ENCODE measurements around the gene HIPK2. TPM values are rescaled to one million over a fixed set of nuclear protein-coding genes. Genes with fewer than 3 reads are reported as not detected.

Gene HIPK2
- total RNA-seq, 3 donors from 2014 or later (not counting 1 experiment from before 2014, with no cell fraction given): 127 to 145 (median 144) TPM

GRCh38 chr7:139725858-139726484 lies 51.8 kb downstream of the HIPK2 start:
- no peaks in the 10 kb centered on the region for H3K27me3 ChIP-seq (ENCODE audit: control insufficient read depth, insufficient read depth, low read length)
- 71% methylated on average over 6 of the region's 6 CpGs for WGBS (ENCODE audit: insufficient coverage)
- TF ChIP-seq, protein P1, sequence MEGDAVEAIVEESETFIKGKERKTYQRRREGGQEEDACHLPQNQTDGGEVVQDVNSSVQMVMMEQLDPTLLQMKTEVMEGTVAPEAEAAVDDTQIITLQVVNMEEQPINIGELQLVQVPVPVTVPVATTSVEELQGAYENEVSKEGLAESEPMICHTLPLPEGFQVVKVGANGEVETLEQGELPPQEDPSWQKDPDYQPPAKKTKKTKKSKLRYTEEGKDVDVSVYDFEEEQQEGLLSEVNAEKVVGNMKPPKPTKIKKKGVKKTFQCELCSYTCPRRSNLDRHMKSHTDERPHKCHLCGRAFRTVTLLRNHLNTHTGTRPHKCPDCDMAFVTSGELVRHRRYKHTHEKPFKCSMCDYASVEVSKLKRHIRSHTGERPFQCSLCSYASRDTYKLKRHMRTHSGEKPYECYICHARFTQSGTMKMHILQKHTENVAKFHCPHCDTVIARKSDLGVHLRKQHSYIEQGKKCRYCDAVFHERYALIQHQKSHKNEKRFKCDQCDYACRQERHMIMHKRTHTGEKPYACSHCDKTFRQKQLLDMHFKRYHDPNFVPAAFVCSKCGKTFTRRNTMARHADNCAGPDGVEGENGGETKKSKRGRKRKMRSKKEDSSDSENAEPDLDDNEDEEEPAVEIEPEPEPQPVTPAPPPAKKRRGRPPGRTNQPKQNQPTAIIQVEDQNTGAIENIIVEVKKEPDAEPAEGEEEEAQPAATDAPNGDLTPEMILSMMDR (IDR thresholded peaks at IDR 0.05): no peak
- ATAC-seq: peak in 1 of 3 donors; percentile 61
- no peaks in the 10 kb centered on the region for H3K36me3 ChIP-seq (ENCODE audit: control insufficient read depth, insufficient read depth, low read length)
- peak overlapping the region; percentile 59 to 88 for H3K27ac Mint-ChIP-seq
- no peak overlapping the region for H3K4me3 Mint-ChIP-seq
- intact Hi-C loops (cut with micrococcal nuclease): loop anchor here (5.0 to 10.0 kb wide), 2 partner anchors 41 to 81 kb away; no protein-coding TSS in a partner anchor
- no peak overlapping the region for H3K4me3 ChIP-seq (ENCODE audit: low read length)
- peaks cover 20% of the 10 kb centered on the region for H3K4me1 ChIP-seq (ENCODE audit: control insufficient read depth, insufficient read depth, low read length)
- H3K27ac ChIP-seq (ENCODE audit: low read length): peak overlapping the region; percentile 52
- H3K4me1 Mint-ChIP-seq: peaks cover 55 to 64% of the 10 kb centered on the region in 2 donors
- H3K27me3 Mint-ChIP-seq (ENCODE audit: low read depth in 2 of 2): no peaks in the 10 kb centered on the region
- no peaks in the 10 kb centered on the region for H3K9me3 Mint-ChIP-seq
- no peaks in the 10 kb centered on the region for H3K9me3 ChIP-seq (ENCODE audit: control insufficient read depth, insufficient read depth, low read length)
- H3K36me3 Mint-ChIP-seq: no peaks in the 10 kb centered on the region
- DNase-seq: no peak

DNA sequence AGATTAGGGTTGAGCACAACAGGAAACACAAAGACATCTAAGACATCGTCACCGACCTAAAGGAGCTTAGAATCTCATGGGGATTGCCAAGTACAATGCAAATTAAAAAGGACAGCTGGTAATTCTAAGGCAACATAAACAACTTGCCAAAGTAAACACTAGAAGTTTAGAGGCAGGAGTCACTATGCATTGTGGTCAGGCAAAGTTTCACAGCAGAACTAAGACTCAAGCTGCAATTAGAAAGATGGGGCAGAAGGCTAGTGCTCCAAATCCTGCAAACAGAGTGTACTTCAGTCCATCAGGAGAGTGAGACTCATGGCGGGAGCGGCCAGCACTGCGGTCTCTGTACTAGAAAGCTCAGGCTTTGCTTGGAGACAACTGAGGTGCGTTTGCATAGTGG lies 52.7 kb downstream of the HIPK2 start:
- H3K4me3 ChIP-seq (ENCODE audit: low read length): no peak overlapping the region
- no peak for DNase-seq
- Mint-ChIP-seq H3K9me3 (no peaks in the 10 kb centered on the region), H3K36me3 (no peaks in the 10 kb centered on the region), H3K4me1 (peaks cover 50 to 56% of the 10 kb centered on the region in 2 donors), H3K4me3 (no peak overlapping the region), H3K27ac (peak overlapping the region; percentile 59 to 88), H3K27me3 (ENCODE audit: low read depth in 2 of 2) (no peaks in the 10 kb centered on the region)
- H3K27ac ChIP-seq (ENCODE audit: low read length): peak overlapping the region; percentile 52
- no peaks in the 10 kb centered on the region for H3K36me3 ChIP-seq (ENCODE audit: control insufficient read depth, insufficient read depth, low read length)
- no peaks in the 10 kb centered on the region for H3K9me3 ChIP-seq (ENCODE audit: control insufficient read depth, insufficient read depth, low read length)
- H3K4me1 ChIP-seq (ENCODE audit: control insufficient read depth, insufficient read depth, low read length): peaks cover 26% of the 10 kb centered on the region
- intact Hi-C loops (cut with micrococcal nuclease): loop anchor here (5.0 to 10.0 kb wide), 2 partner anchors 42 to 80 kb away; no protein-coding TSS in a partner anchor
- no peaks in the 10 kb centered on the region for H3K27me3 ChIP-seq (ENCODE audit: control insufficient read depth, insufficient read depth, low read length)
- 74% methylated on average over 6 of the region's 6 CpGs for WGBS (ENCODE audit: insufficient coverage)
- TF ChIP-seq, protein P1 (IDR thresholded peaks at IDR 0.05): no peak
- ATAC-seq: peak; percentile 44 to 73 (median 69)

GRCh38 chr7:139722604-139723003 lies 55.2 kb downstream of the HIPK2 start:
- TF ChIP-seq, protein P1 (IDR thresholded peaks at IDR 0.05): no peak
- H3K4me1 ChIP-seq (ENCODE audit: control insufficient read depth, insufficient read depth, low read length): peaks cover 33% of the 10 kb centered on the region

More at GRCh38 chr7:139722604-139723003, 55.2 kb downstream of the HIPK2 start:
- H3K27ac ChIP-seq (ENCODE audit: low read length): no peak overlapping the region
- Mint-ChIP-seq H3K27ac (no peak overlapping the region), H3K4me1 (peaks cover 31 to 37% of the 10 kb centered on the region in 2 donors), H3K27me3 (ENCODE audit: low read depth in 2 of 2) (no peaks in the 10 kb centered on the region), H3K36me3 (no peaks in the 10 kb centered on the region), H3K4me3 (no peak overlapping the region), H3K9me3 (no peaks in the 10 kb centered on the region)
- H3K27me3 ChIP-seq (ENCODE audit: control insufficient read depth, insufficient read depth, low read length): no peaks in the 10 kb centered on the region
- H3K4me3 ChIP-seq (ENCODE audit: low read length): no peak overlapping the region
- intact Hi-C loops (cut with micrococcal nuclease): loop anchor here (5.0 to 10.0 kb wide), 2 partner anchors 78 to 280 kb away; no protein-coding TSS in a partner anchor
- no peaks in the 10 kb centered on the region for H3K36me3 ChIP-seq (ENCODE audit: control insufficient read depth, insufficient read depth, low read length)
- WGBS (ENCODE audit: insufficient coverage): 88% methylated on average over 1 of the region's 4 CpGs
- no peaks in the 10 kb centered on the region for H3K9me3 ChIP-seq (ENCODE audit: control insufficient read depth, insufficient read depth, low read length)
- ATAC-seq: no peak
- DNase-seq: no peak

Data from natural killer cell (primary cell).